ENCODE data around the gene MYF5. TPM values are rescaled to one million over a fixed set of nuclear protein-coding genes. Genes with fewer than 3 reads are reported as not detected.

The MYF5 gene
- total RNA-seq, 4 donors from 2014 or later = not detected

DNA sequence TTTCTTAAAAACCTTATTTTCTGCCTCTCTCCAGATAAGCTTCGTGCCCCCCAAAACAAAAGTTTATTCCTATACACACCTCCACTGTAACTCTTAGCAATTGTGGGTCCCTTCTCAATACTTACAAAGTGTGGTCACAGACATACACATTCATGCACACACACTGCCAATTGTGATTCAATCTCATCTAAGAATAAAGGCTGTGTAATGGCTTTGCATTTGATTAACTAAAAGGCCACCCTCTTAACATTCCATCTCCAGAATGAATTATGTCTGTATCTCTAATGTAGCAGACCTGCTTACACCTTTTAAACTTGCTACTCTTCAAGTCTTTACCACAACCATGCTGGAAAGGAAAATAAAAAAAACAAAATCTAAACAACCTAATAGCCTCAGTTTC lies 49.5 kb downstream of the MYF5 start:
- no peak for TF ChIP-seq EP300 (IDR thresholded peaks at IDR 0.05)
- no peak for TF ChIP-seq POLR2A (IDR thresholded peaks at IDR 0.05; ENCODE audit: low read depth)
- TF ChIP-seq CTCF (IDR thresholded peaks at IDR 0.05) = no peak
- no peak for TF ChIP-seq POLR2AphosphoS5 (IDR thresholded peaks at IDR 0.05)
- no peak overlapping the region for H3K27ac ChIP-seq (replicated peaks in 1 of 4)
- H3K9me3 ChIP-seq = no peaks in the 10 kb centered on the region
- intact Hi-C loops (cut with DNase I) = no loop called here
- peaks cover 0 to 7% (median 2%) of the 10 kb centered on the region in 4 donors for H3K4me1 ChIP-seq
- 89% methylated on average over 1 of the region's 1 CpG for WGBS
- DNase-seq (ENCODE audit: extremely low spot score) = no peak
- H3K4me3 ChIP-seq = no peak overlapping the region
- H3K36me3 ChIP-seq = no peaks in the 10 kb centered on the region
- no peaks in the 10 kb centered on the region for H3K27me3 ChIP-seq

GRCh38 chr12:80766897-80767296 lies 50.2 kb downstream of the MYF5 start:
- no peak for DNase-seq (ENCODE audit: extremely low spot score)
- TF ChIP-seq CTCF (IDR thresholded peaks at IDR 0.05) = no peak
- TF ChIP-seq POLR2A (IDR thresholded peaks at IDR 0.05; ENCODE audit: low read depth) = no peak
- no peak for TF ChIP-seq EP300 (IDR thresholded peaks at IDR 0.05)
- intact Hi-C loops (cut with DNase I) = no loop called here
- H3K4me3 ChIP-seq = no peak overlapping the region
- 81% methylated on average over 2 of the region's 2 CpGs for WGBS
- H3K27ac ChIP-seq (replicated peaks in 1 of 4) = no peak overlapping the region
- H3K4me1 ChIP-seq = peaks cover 0 to 7% (median 2%) of the 10 kb centered on the region in 4 donors
- no peaks in the 10 kb centered on the region for H3K9me3 ChIP-seq
- H3K27me3 ChIP-seq = no peaks in the 10 kb centered on the region
- no peaks in the 10 kb centered on the region for H3K36me3 ChIP-seq

Other genes starting within 250 kb of the MYF5 start
- under 1 TPM in 1 of 4 donors, not detected in 3; 0.29 TPM for gene MYF6, start 9.3 kb upstream of the MYF5 start, total RNA-seq
- 1 to 10 TPM; 5.3 to 9.3 (median 5.6) TPM for gene LIN7A, start 221.0 kb downstream of the MYF5 start, total RNA-seq